HG03108 (cell line): ENCODE results near the gene TIMP3.

Experiments used
- ATAC-seq: cut with Tn5 transposase; IDR thresholded peaks from one replicate; pipeline ENCODE4 v1.9.1; 2021; ENCODE audit warnings: moderate library complexity; ENCODE audit not compliant: unreplicated experiment

Gene TIMP3

DNA sequence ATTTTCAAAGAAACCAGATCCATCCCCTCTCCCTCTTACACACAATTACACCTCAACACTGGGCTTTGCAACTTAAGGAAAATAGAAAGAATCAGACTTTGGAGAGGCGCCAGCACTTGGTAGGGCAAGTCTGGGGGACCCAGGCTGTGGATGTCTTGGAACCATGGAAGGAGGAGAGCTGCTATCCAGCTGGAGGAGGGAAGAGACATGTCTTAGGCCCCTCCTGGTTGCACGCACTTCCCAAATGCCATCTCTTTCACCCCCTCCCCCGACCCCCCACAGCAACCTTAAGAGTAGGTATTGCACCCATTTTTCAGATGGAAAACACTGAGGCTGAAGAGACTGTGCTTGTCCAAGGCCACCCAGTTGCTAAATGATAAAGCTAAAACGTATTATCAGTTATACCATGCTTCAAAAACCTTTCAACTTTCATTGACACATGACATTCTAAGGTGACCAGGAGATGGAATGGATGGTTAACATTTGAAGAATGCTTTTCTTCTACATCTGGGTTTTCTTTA, 3.9 kb downstream of the TIMP3 start:
- ATAC-seq: no peak

DNA sequence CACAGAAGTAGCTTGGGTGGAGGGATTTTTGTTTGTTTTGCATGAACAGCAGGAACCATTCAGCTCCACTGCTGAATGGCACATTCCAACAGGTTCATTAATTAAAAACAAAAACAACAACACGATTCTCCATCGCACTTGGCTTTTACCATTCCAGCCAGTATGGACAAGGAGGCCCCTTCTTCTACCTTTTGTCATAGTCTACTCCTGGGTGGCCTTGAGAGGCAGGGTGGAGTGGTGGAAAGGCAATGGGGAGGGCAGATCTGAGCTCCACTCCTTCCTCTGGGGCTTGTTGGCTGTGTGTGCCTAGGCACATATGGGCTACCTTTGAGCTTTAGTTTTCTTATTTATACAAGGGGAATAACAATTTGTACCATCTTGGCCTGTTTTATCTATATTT, 4.8 kb downstream of the TIMP3 start:
- no peak for ATAC-seq

DNA sequence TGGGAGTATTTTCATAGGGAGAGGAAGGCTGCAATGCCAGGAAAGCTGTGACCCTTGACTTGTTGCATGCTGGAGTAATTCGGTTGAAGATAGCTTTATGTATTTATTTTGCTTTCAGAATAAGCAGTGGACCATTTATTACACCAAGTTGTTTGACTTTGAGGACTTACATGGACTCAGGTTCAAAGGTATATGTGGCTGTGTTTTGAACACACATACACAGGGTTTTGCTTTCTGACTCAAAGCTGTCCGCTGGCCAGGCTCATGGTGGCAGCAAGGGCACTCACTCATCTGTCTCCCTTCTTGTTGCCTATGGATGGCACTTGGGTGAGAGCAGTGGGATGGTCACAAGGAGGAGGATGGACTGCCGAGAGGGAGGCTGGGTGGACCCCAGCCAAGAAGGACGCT, 6.5 kb downstream of the TIMP3 start:
- ATAC-seq: no peak

DNA sequence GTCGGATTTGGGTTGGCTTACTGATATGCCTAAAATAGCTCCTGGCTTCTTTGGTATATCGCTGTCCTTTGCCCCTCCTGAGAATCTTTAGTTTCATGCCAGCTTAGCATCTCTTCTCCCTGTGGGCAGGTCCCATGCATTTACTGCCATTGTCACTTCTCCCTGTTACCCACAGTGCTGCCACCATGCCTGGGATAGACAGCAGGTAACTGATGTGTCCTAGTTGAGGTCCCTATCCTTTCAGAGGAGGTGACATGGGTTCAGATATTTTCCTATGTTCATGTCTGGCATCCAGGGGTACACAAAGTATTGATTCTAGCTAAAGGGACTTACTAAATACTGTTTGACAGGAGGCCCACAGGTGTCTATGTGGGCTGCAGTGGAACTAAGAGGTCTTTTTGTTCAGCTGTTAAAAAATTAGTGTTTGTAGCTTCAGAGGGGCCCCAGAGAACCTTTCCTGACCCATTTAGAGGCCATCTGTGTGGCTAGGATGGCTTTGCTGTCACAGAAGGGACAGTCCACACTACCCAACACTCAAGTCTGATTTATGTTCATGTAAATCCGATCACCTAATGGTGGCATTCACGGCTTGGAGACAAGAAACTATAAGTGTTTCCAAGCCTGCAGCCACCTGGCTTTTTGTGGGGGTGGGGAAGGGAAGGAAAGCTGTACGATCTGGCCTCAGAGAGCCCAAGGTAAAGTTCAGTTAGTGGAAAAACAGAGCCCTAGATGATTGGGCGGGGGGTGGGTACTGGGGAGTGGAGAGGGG, 8.5 kb downstream of the TIMP3 start:
- no peak for ATAC-seq

DNA sequence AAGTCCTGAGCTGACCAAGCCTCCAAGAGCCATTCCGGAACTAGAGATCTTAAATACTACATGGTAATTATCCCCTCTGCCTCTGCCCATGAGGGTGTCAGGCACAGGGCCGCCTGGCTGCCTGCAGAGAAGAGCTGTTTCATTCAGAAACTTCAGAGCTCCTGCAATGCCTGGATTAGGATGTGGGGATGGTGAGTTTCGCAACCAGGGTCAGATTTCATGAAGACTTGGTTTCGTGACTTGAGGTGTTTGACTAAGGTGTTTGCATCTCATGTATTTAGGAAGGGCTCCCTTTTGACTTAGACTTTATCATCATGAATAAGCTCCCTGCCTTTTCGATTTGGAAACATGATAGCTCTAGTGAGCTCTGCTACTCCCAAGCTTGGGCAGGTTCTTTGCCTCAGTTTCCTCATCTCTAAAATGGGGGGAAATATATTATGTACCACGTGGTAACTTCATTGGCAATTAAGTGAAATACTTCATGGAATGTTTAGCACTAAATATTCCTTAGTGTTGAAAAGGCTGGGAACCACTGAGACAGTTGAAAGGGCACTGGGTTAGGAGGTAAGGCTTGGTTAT, 9.1 kb downstream of the TIMP3 start:
- no peak for ATAC-seq

- no peak for ATAC-seq
Measured at GRCh38 chr22:32811788-32812545, 10.5 kb downstream of the TIMP3 start.

DNA sequence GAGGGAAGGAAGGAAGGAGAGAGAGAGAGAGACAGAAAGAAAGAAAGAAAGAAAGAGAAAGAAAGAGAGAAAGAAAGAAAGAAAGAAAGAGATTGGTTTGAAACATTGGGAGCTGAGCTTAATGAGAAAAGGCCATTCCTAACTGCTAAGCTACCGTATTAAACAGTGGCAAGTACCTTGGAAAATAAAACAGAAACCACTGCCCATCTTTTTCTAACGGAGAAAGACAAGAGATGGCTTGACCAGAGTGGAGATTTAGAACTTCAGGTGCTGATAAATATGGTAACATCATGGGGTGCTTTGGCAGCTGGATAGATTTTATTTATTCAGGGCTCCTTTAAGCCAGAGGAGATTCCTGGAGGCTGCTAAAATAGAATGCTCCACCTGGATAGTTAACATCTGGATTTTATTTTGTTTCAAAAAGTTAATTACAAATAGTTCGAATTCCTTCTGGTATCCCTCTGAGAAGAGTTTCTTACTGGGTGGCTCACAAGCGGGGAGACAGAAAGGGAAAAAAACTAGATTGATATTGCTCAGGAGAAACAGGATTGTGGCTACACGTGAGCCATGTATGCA, 12.9 kb downstream of the TIMP3 start:
- no peak for ATAC-seq

DNA sequence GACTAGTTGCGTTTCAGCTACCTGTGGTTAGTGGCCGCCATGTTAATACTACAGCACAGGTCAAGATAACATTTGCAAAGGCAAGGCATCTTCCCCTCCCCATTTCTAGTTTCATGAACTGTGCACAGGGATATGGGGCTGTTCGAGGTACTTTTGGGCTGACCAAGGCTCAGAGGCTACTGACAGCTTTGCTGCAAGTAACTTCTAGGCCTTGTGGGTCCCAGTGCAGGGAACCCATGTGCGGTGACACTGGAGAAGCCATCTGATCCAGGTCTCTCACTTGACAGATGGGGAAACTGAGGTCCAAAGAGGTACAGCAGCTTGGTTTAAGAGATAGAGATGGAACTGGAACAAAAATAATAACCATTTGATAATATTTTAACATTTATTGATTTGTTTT, 13.6 kb downstream of the TIMP3 start:
- no peak for ATAC-seq

DNA sequence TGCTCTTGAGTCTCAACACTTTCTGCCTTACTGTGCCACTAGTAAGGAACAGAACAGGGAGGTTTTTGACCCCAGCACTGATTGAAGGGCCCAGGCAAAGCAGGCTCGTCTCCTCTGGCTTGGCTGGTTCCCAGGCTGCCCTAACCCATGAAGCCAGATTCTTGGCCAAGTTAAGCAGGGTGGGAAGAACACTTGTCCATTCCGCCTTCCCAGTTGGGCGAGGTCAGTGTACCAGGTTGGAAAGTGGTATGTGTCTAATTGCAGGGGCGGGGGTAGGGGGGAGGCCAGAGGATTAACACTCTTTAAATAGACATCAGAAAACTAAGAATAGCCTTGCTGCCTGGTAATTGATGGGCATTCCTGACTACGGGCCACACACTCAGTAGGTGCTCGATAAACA, 14.4 kb downstream of the TIMP3 start:
- no peak for ATAC-seq

GRCh38 chr22:32817137-32817730, 15.7 kb downstream of the TIMP3 start:
- ATAC-seq: no peak

- ATAC-seq: no peak
Measured at GRCh38 chr22:32818446-32819115, 17.1 kb downstream of the TIMP3 start.

- ATAC-seq: no peak
Measured at GRCh38 chr22:32819120-32819519, 17.6 kb downstream of the TIMP3 start.

DNA sequence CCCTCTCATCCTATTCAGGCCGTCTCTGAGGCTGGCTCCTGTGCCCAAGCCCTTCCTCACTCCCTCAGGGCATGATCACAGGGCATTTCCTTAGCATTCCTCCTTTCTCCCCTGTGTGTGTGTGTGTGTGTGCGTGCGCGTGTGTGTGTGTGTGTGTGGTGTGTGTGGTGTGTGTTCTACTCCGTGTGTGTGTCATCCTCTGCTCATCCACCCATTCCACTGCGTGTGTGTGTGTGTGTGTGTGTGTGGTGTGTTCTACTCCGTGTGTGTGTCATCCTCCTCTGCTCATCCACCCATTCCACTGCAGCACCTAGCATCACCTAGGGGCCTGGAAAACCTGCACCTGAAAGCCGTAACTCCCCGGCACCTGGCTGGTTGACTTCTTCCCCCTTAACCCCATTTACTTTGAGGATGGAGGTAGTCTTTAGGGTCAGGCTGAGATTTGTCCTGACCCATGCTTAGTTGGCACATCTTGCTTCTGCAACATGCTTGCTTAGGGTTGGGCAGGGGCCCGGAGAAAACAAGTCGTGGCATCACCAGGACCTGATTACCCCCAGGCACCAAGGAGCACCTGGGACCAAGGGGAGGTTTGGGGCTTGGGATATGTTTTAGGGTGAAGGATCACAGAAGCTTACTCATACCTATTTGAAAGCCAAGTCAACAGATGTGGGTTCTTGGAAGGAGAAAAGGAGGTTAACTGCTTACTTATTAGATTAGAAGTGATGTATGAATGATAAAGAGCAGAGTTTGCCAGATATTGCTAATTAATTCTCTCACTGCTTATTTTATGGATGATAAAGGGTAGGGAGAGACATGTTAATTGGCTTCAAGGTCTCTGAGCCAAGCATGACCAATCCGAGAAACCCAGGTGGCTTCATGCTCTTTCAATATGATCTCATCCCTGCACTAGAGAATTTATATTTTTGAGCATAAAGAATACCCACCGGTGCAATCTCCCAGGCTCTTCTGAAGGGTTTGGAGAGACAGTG, 18.9 kb downstream of the TIMP3 start:
- ATAC-seq: no peak

DNA sequence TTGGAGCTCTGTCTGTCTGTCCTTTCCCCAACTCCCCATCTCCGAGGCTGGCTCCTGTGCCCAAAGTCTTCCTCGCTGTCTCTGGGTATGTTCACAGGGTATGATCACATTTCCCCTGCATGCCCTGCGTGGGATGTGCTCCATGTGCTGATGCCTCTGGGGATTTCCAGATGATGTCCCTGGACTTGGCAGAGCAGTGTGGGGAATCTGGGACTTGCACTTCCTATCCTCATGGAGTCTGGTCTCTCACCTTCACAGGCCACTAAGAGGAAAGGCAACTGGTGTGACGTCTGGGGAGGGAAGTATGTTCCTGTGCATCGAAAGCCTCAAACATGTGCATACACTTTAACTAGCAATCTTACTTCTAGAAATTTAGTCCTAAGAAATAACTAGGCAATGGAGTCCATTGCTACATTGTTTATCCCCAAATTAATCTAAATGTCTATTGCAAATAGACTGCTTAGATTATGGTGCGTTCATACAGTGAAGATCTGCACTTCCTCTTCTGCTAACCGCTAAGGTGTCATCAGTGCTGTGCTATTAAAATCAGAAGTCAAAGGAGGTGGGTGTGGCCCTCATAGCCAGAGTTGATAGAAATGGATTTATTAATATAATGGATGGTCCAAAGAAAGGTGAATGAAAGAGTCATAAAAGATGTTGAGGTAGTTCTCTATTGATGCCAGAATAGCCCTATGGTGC, 20.8 kb downstream of the TIMP3 start:
- ATAC-seq: no peak

- no peak for ATAC-seq
Measured at GRCh38 chr22:32823024-32823730, 21.7 kb downstream of the TIMP3 start.

DNA sequence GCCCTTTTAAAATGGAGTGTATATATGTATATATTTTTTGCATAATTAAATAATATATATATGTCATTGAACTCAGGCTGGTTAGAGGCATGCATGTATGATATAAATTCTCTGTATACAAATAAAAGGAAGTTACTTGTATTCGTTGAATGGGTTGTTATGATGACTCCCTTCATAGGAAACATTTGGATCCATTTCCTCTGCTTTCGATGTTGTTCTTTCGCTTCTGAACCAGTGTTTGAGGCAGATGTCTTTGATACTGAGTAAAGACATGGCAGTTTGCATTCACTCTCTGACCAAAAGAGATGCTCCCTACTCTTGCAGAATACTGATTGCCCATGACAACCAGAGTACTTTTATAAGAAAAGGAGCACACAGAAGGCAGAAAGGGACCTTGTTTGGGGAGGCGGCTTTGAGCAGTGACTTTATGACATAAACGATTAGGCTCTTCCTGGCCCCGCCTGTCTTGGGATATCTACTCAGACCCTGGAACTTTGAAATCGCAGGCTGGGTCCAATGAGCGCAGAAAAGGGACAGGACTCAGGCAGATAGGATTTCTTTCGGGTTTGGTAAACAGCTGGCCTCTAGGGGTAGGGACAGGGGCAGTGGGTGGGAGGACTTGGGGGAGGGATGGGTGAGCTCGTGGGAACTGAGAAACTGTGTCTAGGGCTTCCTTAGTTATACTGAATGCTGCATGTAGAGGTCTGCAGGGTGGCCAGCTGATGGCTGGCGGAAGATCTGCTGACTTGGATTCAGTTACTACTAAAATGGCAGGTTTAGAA, 23.2 kb downstream of the TIMP3 start:
- no peak for ATAC-seq

DNA sequence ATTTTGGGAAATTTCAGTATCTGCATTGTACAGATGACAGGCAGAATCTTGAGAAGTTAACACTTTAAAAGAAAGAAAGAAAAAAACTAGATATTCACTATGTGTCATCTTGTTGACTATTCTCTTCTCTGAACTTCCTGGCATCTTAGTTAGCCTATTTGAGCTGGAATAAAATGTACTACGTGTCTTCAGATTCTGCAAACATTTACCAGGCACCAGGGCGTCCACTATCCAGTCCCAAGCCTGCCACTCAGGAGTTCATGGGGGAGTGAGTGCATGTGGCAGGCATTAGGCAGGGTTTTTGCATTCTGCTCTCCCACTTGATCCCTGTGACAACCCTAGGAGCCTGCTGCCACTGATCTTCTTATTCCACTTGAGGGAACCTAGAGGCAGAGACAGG, 25.0 kb downstream of the TIMP3 start:
- no peak for ATAC-seq
